Endodermal cell (in vitro differentiated cells): Measurements from ENCODE around the gene ZC3H12D. TPM values are rescaled to one million over a fixed set of nuclear protein-coding genes. Genes with fewer than 3 reads are reported as not detected.

ENCODE experiments used
- DNase-seq: peaks from one replicate; pipeline ENCODE4 v3.0.0-alpha.2; 2017
- H3K27ac ChIP-seq: 2 replicates; pipeline ENCODE4 v1.5.1; 2013; ENCODE audit warnings: mild to moderate bottlenecking, low read depth, low read length, moderate library complexity
- H3K27me3 ChIP-seq: 2 replicates; pipeline ENCODE4 v1.6.1; 2013; ENCODE audit warnings: mild to moderate bottlenecking, low read length, moderate library complexity; ENCODE audit not compliant: insufficient read depth, control insufficient read depth, poor library complexity, severe bottlenecking
- H3K36me3 ChIP-seq: 2 replicates; pipeline ENCODE4 v1.7.0; 2013; ENCODE audit warnings: mild to moderate bottlenecking, low read length, moderate library complexity; ENCODE audit not compliant: control insufficient read depth, insufficient read depth
- H3K4me1 ChIP-seq: one replicate; pipeline ENCODE4 v1.7.0; 2013; ENCODE audit warnings: low read length; ENCODE audit not compliant: control insufficient read depth, insufficient read depth
- H3K4me3 ChIP-seq: 2 replicates; pipeline ENCODE4 v1.5.1; 2013; ENCODE audit warnings: mild to moderate bottlenecking, low read length, moderate library complexity
- H3K9ac ChIP-seq: 2 replicates; pipeline ENCODE4 v1.6.1; 2013; ENCODE audit warnings: mild to moderate bottlenecking, low read length, moderate library complexity; ENCODE audit not compliant: poor library complexity, severe bottlenecking; ENCODE audit errors: extremely low read depth
- H3K9me3 ChIP-seq: 2 replicates; pipeline ENCODE4 v1.6.1; 2013; ENCODE audit warnings: mild to moderate bottlenecking, low read length, moderate library complexity; ENCODE audit not compliant: control insufficient read depth
- H3K27ac Mint-ChIP-seq: 2 replicates; pipeline ENCODE4 v1.8.0; 2020; ENCODE audit warnings: mixed read lengths
- H3K27me3 Mint-ChIP-seq: 2 replicates; pipeline ENCODE4 v1.8.0; 2021; ENCODE audit warnings: mild to moderate bottlenecking, mixed read lengths; ENCODE audit not compliant: insufficient read depth
- H3K36me3 Mint-ChIP-seq: 2 replicates; pipeline ENCODE4 v1.8.0; 2020; ENCODE audit warnings: low read depth, mixed read lengths
- H3K4me1 Mint-ChIP-seq: 2 replicates; pipeline ENCODE4 v1.8.0; 2020; ENCODE audit warnings: mixed read lengths
- H3K4me3 Mint-ChIP-seq: 2 replicates; pipeline ENCODE4 v1.8.0; 2020; ENCODE audit warnings: mild to moderate bottlenecking, moderate library complexity, mixed read lengths
- H3K9me3 Mint-ChIP-seq: 2 replicates; pipeline ENCODE4 v1.8.0; 2020; ENCODE audit warnings: mild to moderate bottlenecking, mixed read lengths
- WGBS, 2 experiments: methylation state at CpG; one replicate each; pipeline versions ENCODE4 v1.1.5 to v1.1.7; 2013; ENCODE audit warnings: missing lambda C conversion rate in 2 of 2, mixed read lengths in 1 of 2; ENCODE audit not compliant: insufficient coverage in 1 of 2, insufficient read length in 1 of 2; 5-methylcytosine and 5-hydroxymethylcytosine counted together
- total RNA-seq, 2 donors: library from RNA; stranded (reverse); fragmentation: NEBNext Ultra II Directional in 1 of 2; extraction: Animal tissue kit (Norgen Biotek cat#: 25700) in 1 of 2; gene quantifications; 2 replicates in 1 of 2; 3 replicates in 1 of 2; pipeline ENCODE4 v1.2.1, GENCODE V29; 2021
- TF ChIP-seq, protein P1 (sequence below): fragments of 200-600 bp; sonication (generic); conservative IDR thresholded peaks from 2 replicates; pipeline ENCODE4 v1.5.0; 2021; ENCODE audit warnings: antibody characterized with exemption, mild to moderate bottlenecking

The ZC3H12D gene
- total RNA-seq, 2 donors from 2014 or later: 0.20 to 0.42 TPM

DNA sequence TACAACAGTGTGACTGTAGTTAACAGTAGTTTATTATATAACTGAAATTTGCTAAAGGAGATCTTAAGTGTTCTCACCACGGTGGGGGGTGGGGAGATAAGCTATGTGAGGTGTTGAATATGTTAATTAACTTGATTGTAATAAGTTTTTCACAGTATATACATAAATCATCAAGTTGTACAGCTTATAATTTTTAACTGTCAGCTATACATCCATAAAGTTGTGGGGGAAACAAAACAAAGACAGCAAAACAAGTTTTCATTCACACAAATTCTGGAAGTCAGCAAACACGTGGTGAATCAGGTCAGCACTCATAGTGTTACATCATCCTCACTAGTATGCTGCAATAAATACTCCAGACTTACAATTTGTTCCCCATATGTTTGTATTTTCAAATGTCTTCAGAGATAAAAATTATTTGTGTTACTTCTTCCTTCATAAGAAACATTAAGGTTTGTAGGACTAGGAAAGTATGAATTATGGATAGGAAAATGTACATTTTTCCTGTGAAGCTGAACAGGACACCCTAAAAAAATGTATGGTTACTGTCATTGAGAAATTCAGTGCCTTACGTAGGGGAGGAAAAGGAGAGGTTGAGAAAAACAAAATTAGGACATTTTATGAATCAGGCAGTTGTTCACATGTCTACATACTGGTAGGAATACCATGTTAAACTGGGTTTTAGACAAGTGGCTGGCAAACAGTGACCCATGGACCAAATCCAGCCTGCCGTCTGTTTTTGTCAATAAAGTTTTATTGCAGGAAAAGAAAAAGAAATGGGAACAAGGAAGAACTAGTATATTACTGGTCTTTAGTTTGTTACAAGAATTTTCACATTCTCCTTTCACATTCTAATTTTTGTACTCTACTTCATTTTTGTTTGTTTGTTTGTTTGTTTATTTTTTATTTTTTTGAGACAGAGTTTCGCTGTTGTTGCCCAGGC lies 78.7 kb downstream of the ZC3H12D start:
- peaks cover 89% of the 10 kb centered on the region for H3K36me3 ChIP-seq

GRCh38 chr6:149403534-149403933 lies 81.3 kb downstream of the ZC3H12D start:
- Histone ChIP-seq H3K4me1 (no peaks in the 10 kb centered on the region), H3K27me3 (no peaks in the 10 kb centered on the region), H3K36me3 (peaks cover 89% of the 10 kb centered on the region), H3K9me3 (no peaks in the 10 kb centered on the region), H3K4me3 (no peak overlapping the region), H3K27ac (no peak overlapping the region), H3K9ac (no peak overlapping the region)
- no peak overlapping the region for H3K27ac Mint-ChIP-seq
- H3K27me3 Mint-ChIP-seq: no peaks in the 10 kb centered on the region
- H3K4me1 Mint-ChIP-seq: peaks cover 4% of the 10 kb centered on the region
- no peak overlapping the region for H3K4me3 Mint-ChIP-seq
- 94 to 95% methylated on average over 2 to 3 of the region's 3 CpGs for WGBS, 2 experiments
- peaks cover 63% of the 10 kb centered on the region for H3K36me3 Mint-ChIP-seq
- TF ChIP-seq, protein P1, sequence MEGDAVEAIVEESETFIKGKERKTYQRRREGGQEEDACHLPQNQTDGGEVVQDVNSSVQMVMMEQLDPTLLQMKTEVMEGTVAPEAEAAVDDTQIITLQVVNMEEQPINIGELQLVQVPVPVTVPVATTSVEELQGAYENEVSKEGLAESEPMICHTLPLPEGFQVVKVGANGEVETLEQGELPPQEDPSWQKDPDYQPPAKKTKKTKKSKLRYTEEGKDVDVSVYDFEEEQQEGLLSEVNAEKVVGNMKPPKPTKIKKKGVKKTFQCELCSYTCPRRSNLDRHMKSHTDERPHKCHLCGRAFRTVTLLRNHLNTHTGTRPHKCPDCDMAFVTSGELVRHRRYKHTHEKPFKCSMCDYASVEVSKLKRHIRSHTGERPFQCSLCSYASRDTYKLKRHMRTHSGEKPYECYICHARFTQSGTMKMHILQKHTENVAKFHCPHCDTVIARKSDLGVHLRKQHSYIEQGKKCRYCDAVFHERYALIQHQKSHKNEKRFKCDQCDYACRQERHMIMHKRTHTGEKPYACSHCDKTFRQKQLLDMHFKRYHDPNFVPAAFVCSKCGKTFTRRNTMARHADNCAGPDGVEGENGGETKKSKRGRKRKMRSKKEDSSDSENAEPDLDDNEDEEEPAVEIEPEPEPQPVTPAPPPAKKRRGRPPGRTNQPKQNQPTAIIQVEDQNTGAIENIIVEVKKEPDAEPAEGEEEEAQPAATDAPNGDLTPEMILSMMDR: no peak
- DNase-seq: no peak
- H3K9me3 Mint-ChIP-seq: no peaks in the 10 kb centered on the region

More for the DNA sequence above, 78.7 kb downstream of the ZC3H12D start:
- no peak overlapping the region for H3K4me3 Mint-ChIP-seq
- 97 to 100% methylated on average over 2 to 5 of the region's 5 CpGs for WGBS, 2 experiments
- Histone ChIP-seq H3K27ac (no peak overlapping the region), H3K4me1 (no peaks in the 10 kb centered on the region), H3K9ac (no peak overlapping the region), H3K9me3 (no peaks in the 10 kb centered on the region), H3K27me3 (no peaks in the 10 kb centered on the region), H3K4me3 (no peak overlapping the region)
- TF ChIP-seq, protein P1: no peak
- H3K27me3 Mint-ChIP-seq: no peaks in the 10 kb centered on the region
- peak overlapping the region; percentile 66 for H3K27ac Mint-ChIP-seq
- peaks cover 4% of the 10 kb centered on the region for H3K4me1 Mint-ChIP-seq
- peaks cover 56% of the 10 kb centered on the region for H3K36me3 Mint-ChIP-seq
- no peak for DNase-seq
- no peaks in the 10 kb centered on the region for H3K9me3 Mint-ChIP-seq

DNA sequence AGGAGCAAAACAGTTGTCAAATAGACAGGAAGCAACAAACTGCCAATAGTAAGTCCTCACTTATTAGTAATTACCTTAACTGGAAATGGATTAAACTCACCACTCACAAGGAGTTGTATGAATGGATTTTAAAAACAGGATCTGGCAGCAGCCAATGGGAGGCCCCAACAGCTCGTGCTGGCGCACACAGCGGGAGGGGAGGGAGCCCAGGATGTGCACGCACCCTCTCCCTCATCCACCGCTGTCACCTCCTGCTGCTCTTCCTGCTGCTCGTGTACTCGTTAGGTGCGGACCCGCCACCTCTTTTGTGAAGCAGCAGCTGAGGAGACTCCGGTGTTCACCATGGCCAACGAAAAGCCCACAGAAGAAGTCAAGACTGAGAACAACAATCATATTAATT lies 84.8 kb downstream of the ZC3H12D start, which contains the start of gene SUMO4:
TSS of gene SUMO4 (plus strand) at position 213 of the 400 bp plus-strand sequence. CDS start at position 343, 130 bp downstream.
- Histone ChIP-seq H3K4me3 (no peak within 1 kb of the TSS), H3K4me1 (no peaks in the 10 kb centered on the region), H3K9ac (no peak within 1 kb of the TSS), H3K27me3 (no peaks in the 10 kb centered on the region), H3K36me3 (peaks cover 91% of the 10 kb centered on the region), H3K27ac (no peak within 1 kb of the TSS), H3K9me3 (peaks cover 3% of the 10 kb centered on the region)
- Mint-ChIP-seq H3K4me1 (no peaks in the 10 kb centered on the region), H3K27me3 (no peaks in the 10 kb centered on the region), H3K27ac (no peak within 1 kb of the TSS), H3K4me3 (no peak within 1 kb of the TSS), H3K36me3 (peaks cover 76% of the 10 kb centered on the region), H3K9me3 (no peaks in the 10 kb centered on the region)
- TF ChIP-seq, protein P1: no peak
- DNase-seq: no peak
- 90 to 95% methylated on average over 9 to 11 of the region's 11 CpGs for WGBS, 2 experiments
